CD14-positive monocyte (primary cell): ENCODE measurements around the gene NAP1L1. TPM values are rescaled to one million over a fixed set of nuclear protein-coding genes. Genes with fewer than 3 reads are reported as not detected.

ENCODE experiments used
- DNase-seq, 3 donors: peaks; one replicate each; pipeline ENCODE4 v3.0.0-alpha.2; 2011 to 2022
- H2AFZ ChIP-seq: 2 replicates; pipeline ENCODE4 v1.6.0; 2012; ENCODE audit warnings: mild to moderate bottlenecking, low read depth, low read length, inconsistent platforms; ENCODE audit not compliant: insufficient read depth, poor library complexity, severe bottlenecking
- H3K27ac ChIP-seq, 2 donors: 1 replicate in 1 of 2; 2 replicates in 1 of 2; pipeline ENCODE4 v1.5.1; 2012 to 2013; ENCODE audit warnings: low read length in 2 of 2, control low read depth in 1 of 2, inconsistent platforms in 1 of 2, low read depth in 1 of 2, mild to moderate bottlenecking in 1 of 2
- H3K27me3 ChIP-seq, 2 donors: one replicate each; pipeline versions ENCODE4 v1.6.0 to v1.6.1; 2011 to 2013; ENCODE audit warnings: low read length in 2 of 2; ENCODE audit not compliant: control insufficient read depth in 2 of 2, insufficient read depth in 2 of 2
- H3K36me3 ChIP-seq, 2 donors: replicated peaks in 1 of 2; 1 replicate in 1 of 2; 2 replicates in 1 of 2; pipeline versions ENCODE4 v1.5.1 to v1.6.1; 2012 to 2013; ENCODE audit warnings: low read length in 2 of 2, control low read depth in 1 of 2, inconsistent platforms in 1 of 2, mild to moderate bottlenecking in 1 of 2; ENCODE audit not compliant: insufficient read depth in 2 of 2, control insufficient read depth in 1 of 2
- H3K4me1 ChIP-seq, 2 donors: 1 replicate in 1 of 2; 2 replicates in 1 of 2; pipeline versions ENCODE4 v1.5.1 to v1.6.1; 2012 to 2013; ENCODE audit warnings: low read length in 2 of 2, control low read depth in 1 of 2, inconsistent platforms in 1 of 2, mild to moderate bottlenecking in 1 of 2, moderate library complexity in 1 of 2; ENCODE audit not compliant: insufficient read depth in 2 of 2, control insufficient read depth in 1 of 2
- H3K4me2 ChIP-seq: replicated peaks from 2 replicates; pipeline ENCODE3; 2012; ENCODE audit warnings: low read length, moderate library complexity, mild to moderate bottlenecking; ENCODE audit not compliant: poor library complexity, severe bottlenecking; ENCODE audit errors: extremely low read depth
- H3K4me3 ChIP-seq, 3 experiments: fragments of 200-600 bp in 1 of 3; sonication (generic) in 1 of 3; replicated peaks in 1 of 3; 1 replicate in 2 of 3; 2 replicates in 1 of 3; pipeline ENCODE4 v1.5.1; 2011 to 2013; ENCODE audit warnings: low read length in 3 of 3, mild to moderate bottlenecking in 3 of 3, control low read depth in 2 of 3, low read depth in 2 of 3, inconsistent platforms in 1 of 3, moderate library complexity in 1 of 3
- H3K79me2 ChIP-seq: 2 replicates; pipeline ENCODE4 v1.6.0; 2012; ENCODE audit warnings: mild to moderate bottlenecking, control low read depth, inconsistent platforms, low read length, moderate library complexity; ENCODE audit not compliant: insufficient read depth
- H3K9ac ChIP-seq: 2 replicates; pipeline ENCODE4 v1.6.0; 2017; ENCODE audit warnings: low read length, mild to moderate bottlenecking; ENCODE audit not compliant: insufficient read depth, poor library complexity, severe bottlenecking
- H3K9me3 ChIP-seq, 2 donors: replicated peaks in 1 of 2; 1 replicate in 1 of 2; 2 replicates in 1 of 2; pipeline versions ENCODE4 v1.5.1 to v1.6.1; 2012 to 2013; ENCODE audit warnings: low read length in 2 of 2, control low read depth in 1 of 2; ENCODE audit not compliant: control insufficient read depth in 1 of 2, insufficient read depth in 1 of 2
- H4K20me1 ChIP-seq: 2 replicates; pipeline ENCODE4 v1.6.0; 2012; ENCODE audit warnings: mild to moderate bottlenecking, low read length, control low read depth, moderate library complexity; ENCODE audit not compliant: insufficient read depth
- H3K27ac Mint-ChIP-seq, 7 donors: one replicate each; pipeline ENCODE4 v1.8.0; 2020; ENCODE audit warnings: mild to moderate bottlenecking in 7 of 7, mixed read lengths in 7 of 7, moderate library complexity in 6 of 7, inconsistent platforms in 2 of 7
- H3K27me3 Mint-ChIP-seq, 3 donors: one replicate each; pipeline ENCODE4 v1.8.0; 2021 to 2022; ENCODE audit warnings: low read depth in 3 of 3, mild to moderate bottlenecking in 3 of 3, mixed read lengths in 3 of 3, moderate library complexity in 3 of 3, inconsistent platforms in 1 of 3
- H3K36me3 Mint-ChIP-seq, 2 donors: one replicate each; pipeline ENCODE4 v1.8.0; 2020; ENCODE audit warnings: mixed read lengths in 2 of 2, inconsistent platforms in 1 of 2, mild to moderate bottlenecking in 1 of 2
- H3K4me1 Mint-ChIP-seq: one replicate; pipeline ENCODE4 v1.8.0; 2020; ENCODE audit warnings: mild to moderate bottlenecking, mixed read lengths
- H3K4me3 Mint-ChIP-seq, 2 donors: one replicate each; pipeline ENCODE4 v1.8.0; 2020; ENCODE audit warnings: mild to moderate bottlenecking in 2 of 2, mixed read lengths in 2 of 2, moderate library complexity in 1 of 2
- H3K9me3 Mint-ChIP-seq, 7 donors: one replicate each; pipeline ENCODE4 v1.8.0; 2020 to 2022; ENCODE audit warnings: mixed read lengths in 7 of 7, mild to moderate bottlenecking in 6 of 7, moderate library complexity in 6 of 7, inconsistent platforms in 2 of 7
- WGBS: methylation state at CpG from one replicate; pipeline ENCODE4 v1.1.5; 2013; ENCODE audit warnings: missing lambda C conversion rate; ENCODE audit not compliant: insufficient coverage; 5-methylcytosine and 5-hydroxymethylcytosine counted together
- intact Hi-C, 2 donors: fragments of 100-400 bp; cut with micrococcal nuclease; formaldehyde crosslinking; loops; one replicate each; pipeline versions ENCODE4 v1.15.0 to v1.15.1; 2023
- polyA plus RNA-seq, 3 donors: library from polyadenylated mRNA; depleted of rRNA in 1 of 3; unstranded in 2 of 3; stranded (reverse) in 1 of 3; fragments of 300-500 nt in 2 of 3; fragments of >200 nt in 1 of 3; fragmentation: Illumina TruSeq in 2 of 3; gene quantifications; 1 replicate in 2 of 3; 2 replicates in 1 of 3; pipeline ENCODE4 v1.2.3, GENCODE V29; 2012 to 2021
- TF ChIP-seq, protein P1 (sequence below): fragments of 200-600 bp; IDR thresholded peaks from one replicate; pipeline ENCODE4 v1.8.0; 2022; ENCODE audit warnings: antibody characterized with exemption, mild to moderate bottlenecking

Gene NAP1L1
- polyA plus RNA-seq, 3 donors, result 98.3 to 164 (median 111) TPM

DNA sequence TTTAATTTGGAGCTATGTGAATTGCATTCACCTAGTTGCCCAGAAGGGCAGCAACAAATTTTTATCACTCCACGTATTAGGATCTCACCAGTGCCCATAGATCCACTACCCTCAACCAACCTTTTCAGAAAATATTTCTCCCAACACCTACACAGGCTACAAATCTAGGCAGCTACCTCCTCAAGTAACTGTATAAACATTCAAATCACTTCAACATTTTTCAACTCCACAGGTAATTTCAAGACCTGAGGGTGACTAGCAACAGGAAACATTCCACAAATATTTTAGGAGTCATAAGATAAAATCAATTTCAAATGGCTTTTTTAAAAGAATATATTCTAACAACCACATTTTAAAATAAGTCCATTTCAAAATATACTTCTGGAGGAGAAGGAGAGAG, 65.8 kb downstream of the NAP1L1 start:
- Mint-ChIP-seq H3K36me3 (no peaks in the 10 kb centered on the region), H3K27ac (peak overlapping the region in 1 of 7 donors; percentile 4), H3K4me1 (peaks cover 26% of the 10 kb centered on the region), H3K27me3 (peaks cover 5 to 6% (median 5%) of the 10 kb centered on the region in 3 donors), H3K4me3 (no peak overlapping the region), H3K9me3 (peaks cover 0 to 2% (median 0%) of the 10 kb centered on the region in 7 donors)
- H3K9me3 ChIP-seq, result no peaks in the 10 kb centered on the region
- TF ChIP-seq, protein P1, sequence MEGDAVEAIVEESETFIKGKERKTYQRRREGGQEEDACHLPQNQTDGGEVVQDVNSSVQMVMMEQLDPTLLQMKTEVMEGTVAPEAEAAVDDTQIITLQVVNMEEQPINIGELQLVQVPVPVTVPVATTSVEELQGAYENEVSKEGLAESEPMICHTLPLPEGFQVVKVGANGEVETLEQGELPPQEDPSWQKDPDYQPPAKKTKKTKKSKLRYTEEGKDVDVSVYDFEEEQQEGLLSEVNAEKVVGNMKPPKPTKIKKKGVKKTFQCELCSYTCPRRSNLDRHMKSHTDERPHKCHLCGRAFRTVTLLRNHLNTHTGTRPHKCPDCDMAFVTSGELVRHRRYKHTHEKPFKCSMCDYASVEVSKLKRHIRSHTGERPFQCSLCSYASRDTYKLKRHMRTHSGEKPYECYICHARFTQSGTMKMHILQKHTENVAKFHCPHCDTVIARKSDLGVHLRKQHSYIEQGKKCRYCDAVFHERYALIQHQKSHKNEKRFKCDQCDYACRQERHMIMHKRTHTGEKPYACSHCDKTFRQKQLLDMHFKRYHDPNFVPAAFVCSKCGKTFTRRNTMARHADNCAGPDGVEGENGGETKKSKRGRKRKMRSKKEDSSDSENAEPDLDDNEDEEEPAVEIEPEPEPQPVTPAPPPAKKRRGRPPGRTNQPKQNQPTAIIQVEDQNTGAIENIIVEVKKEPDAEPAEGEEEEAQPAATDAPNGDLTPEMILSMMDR, result no peak
- peaks cover 16 to 17% of the 10 kb centered on the region in 2 donors for H3K4me1 ChIP-seq
- intact Hi-C loops, result no loop called here
- no peak overlapping the region for H2AFZ ChIP-seq
- 100% methylated on average over 1 of the region's 1 CpG for WGBS
- no peaks in the 10 kb centered on the region for H3K79me2 ChIP-seq
- no peaks in the 10 kb centered on the region for H3K36me3 ChIP-seq
- H3K9ac ChIP-seq, result no peak overlapping the region
- no peak overlapping the region for H3K4me2 ChIP-seq
- H3K27me3 ChIP-seq, result no peaks in the 10 kb centered on the region
- no peak for DNase-seq
- H3K4me3 ChIP-seq, result no peak overlapping the region
- no peaks in the 10 kb centered on the region for H4K20me1 ChIP-seq
- H3K27ac ChIP-seq, result no peak overlapping the region

DNA sequence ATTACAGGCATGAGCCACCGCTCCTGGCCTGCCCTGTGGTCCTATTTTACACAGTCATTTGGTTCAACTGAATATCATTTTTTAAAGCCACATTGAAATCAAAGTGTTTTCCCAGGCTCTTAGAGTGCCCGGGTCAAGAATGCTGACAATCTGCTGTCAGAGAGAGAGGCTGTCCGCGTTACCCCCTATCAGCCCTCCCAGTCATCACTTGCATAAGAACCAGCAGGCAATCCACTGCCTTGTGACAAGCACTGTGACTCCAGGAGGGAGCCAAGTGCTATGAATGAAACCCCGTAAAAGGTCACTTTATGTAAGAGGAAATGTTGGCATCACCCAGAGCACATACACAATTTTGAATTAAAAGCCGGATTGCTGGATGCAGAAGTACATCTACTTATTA, 66.4 kb downstream of the NAP1L1 start:
- Mint-ChIP-seq H3K27me3 (peaks cover 5 to 6% (median 5%) of the 10 kb centered on the region in 3 donors), H3K36me3 (no peaks in the 10 kb centered on the region), H3K4me1 (peaks cover 26% of the 10 kb centered on the region), H3K9me3 (peaks cover 0 to 2% (median 0%) of the 10 kb centered on the region in 7 donors), H3K27ac (peak overlapping the region in 2 of 7 donors; percentile 4 to 17), H3K4me3 (no peak overlapping the region)
- Histone ChIP-seq H3K27ac (no peak overlapping the region), H3K4me2 (no peak overlapping the region), H3K9ac (no peak overlapping the region), H3K36me3 (no peaks in the 10 kb centered on the region), H3K9me3 (no peaks in the 10 kb centered on the region), H3K4me3 (no peak overlapping the region), H4K20me1 (no peaks in the 10 kb centered on the region), H2AFZ (no peak overlapping the region), H3K27me3 (no peaks in the 10 kb centered on the region), H3K4me1 (peaks cover 16 to 17% of the 10 kb centered on the region in 2 donors), H3K79me2 (no peaks in the 10 kb centered on the region)
- TF ChIP-seq, protein P1, result no peak
- WGBS, result 87% methylated on average over 2 of the region's 6 CpGs
- intact Hi-C loops, result no loop called here
- peak; percentile 31 to 51 (median 42) for DNase-seq
